Nephron (organoid): ENCODE measurements around the gene MAGI1.

Experiments
- H3K27ac Mint-ChIP-seq, 3 experiments: 2 replicates each; pipeline ENCODE4 v1.8.0; 2020; ENCODE audit warnings: mixed read lengths in 3 of 3, mild to moderate bottlenecking in 2 of 3, moderate library complexity in 1 of 3
- H3K27me3 Mint-ChIP-seq: 2 replicates; pipeline ENCODE4 v1.8.0; 2021; ENCODE audit warnings: low read depth, mild to moderate bottlenecking, moderate library complexity, mixed read lengths
- H3K36me3 Mint-ChIP-seq: 2 replicates; pipeline ENCODE4 v1.8.0; 2020; ENCODE audit warnings: low read depth, mixed read lengths
- H3K4me1 Mint-ChIP-seq: 2 replicates; pipeline ENCODE4 v1.8.0; 2020; ENCODE audit warnings: mixed read lengths
- H3K4me3 Mint-ChIP-seq, 3 experiments: 2 replicates each; pipeline ENCODE4 v1.8.0; 2020; ENCODE audit warnings: mild to moderate bottlenecking in 3 of 3, mixed read lengths in 3 of 3, moderate library complexity in 2 of 3
- H3K9me3 Mint-ChIP-seq: 2 replicates; pipeline ENCODE4 v1.8.0; 2020; ENCODE audit warnings: mixed read lengths
- CTCF ChIP-seq, 3 experiments: fragments of 200-600 bp; sonication (generic); IDR thresholded peaks; one replicate each; pipeline ENCODE4 v1.5.0; 2021; ENCODE audit warnings: antibody characterized with exemption in 3 of 3; ENCODE audit not compliant: unreplicated experiment in 3 of 3

MAGI1 gene

DNA sequence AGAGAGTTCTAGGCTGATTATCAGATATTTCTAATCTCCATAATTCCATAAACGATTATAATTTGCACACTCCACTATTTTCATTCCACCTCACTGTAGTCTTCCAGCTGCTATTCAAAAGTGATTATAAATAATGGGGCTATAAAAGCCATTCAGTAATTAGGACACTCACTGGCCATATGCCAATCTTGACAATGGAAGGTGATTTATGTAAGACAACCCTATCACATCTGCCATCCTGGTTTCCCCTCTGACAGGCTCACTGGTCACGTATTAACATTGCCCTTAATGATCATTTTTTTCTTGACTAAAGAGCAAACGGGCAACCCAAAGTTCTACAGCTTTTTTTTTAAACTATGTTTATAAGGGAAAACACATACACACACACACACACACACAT lies 402.4 kb downstream of the MAGI1 start:
- H3K4me1 Mint-ChIP-seq = peaks cover 20% of the 10 kb centered on the region
- H3K9me3 Mint-ChIP-seq = no peaks in the 10 kb centered on the region
- no peaks in the 10 kb centered on the region for H3K27me3 Mint-ChIP-seq
- no peak overlapping the region for H3K4me3 Mint-ChIP-seq
- H3K36me3 Mint-ChIP-seq = no peaks in the 10 kb centered on the region
- no peak overlapping the region for H3K27ac Mint-ChIP-seq
- no peak for TF ChIP-seq CTCF (IDR thresholded peaks at IDR 0.05; ENCODE audit: unreplicated experiment in 3 of 3)

- no peaks in the 10 kb centered on the region for H3K9me3 Mint-ChIP-seq
- H3K36me3 Mint-ChIP-seq = no peaks in the 10 kb centered on the region
Observed at GRCh38 chr3:65635657-65636056, 403.1 kb downstream of the MAGI1 start.

GRCh38 chr3:65633018-65633638 lies 405.6 kb downstream of the MAGI1 start:
- Mint-ChIP-seq H3K36me3 (no peaks in the 10 kb centered on the region), H3K4me3 (no peak overlapping the region), H3K9me3 (no peaks in the 10 kb centered on the region), H3K27ac (no peak overlapping the region), H3K27me3 (no peaks in the 10 kb centered on the region), H3K4me1 (peaks cover 19% of the 10 kb centered on the region)
- TF ChIP-seq CTCF (IDR thresholded peaks at IDR 0.05; ENCODE audit: unreplicated experiment in 3 of 3) = no peak

More at GRCh38 chr3:65635657-65636056, 403.1 kb downstream of the MAGI1 start:
- TF ChIP-seq CTCF (IDR thresholded peaks at IDR 0.05; ENCODE audit: unreplicated experiment in 3 of 3) = no peak
- H3K4me1 Mint-ChIP-seq = peaks cover 19% of the 10 kb centered on the region
- H3K27ac Mint-ChIP-seq = no peak overlapping the region
- no peak overlapping the region for H3K4me3 Mint-ChIP-seq
- H3K27me3 Mint-ChIP-seq = no peaks in the 10 kb centered on the region

DNA sequence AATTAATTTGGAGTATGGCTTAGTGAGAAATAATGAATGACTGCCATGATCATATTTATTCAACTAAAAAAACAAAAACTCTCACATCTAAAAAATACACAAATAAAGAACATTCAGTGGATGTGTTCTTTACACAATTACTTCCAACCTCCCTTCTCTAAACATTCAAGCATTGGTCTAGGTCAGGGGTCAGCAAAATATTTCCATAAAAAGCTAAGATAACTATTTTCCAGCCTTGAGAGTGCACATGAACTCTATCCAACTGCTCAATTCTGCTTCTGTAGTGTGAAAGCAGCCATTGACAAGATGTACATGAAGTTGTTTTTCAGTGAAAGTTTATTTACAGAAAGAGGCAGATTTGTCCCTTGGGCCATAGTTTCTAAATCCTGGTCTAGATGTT lies 406.3 kb downstream of the MAGI1 start:
- no peaks in the 10 kb centered on the region for H3K36me3 Mint-ChIP-seq
- no peak for TF ChIP-seq CTCF (IDR thresholded peaks at IDR 0.05; ENCODE audit: unreplicated experiment in 3 of 3)
- peaks cover 19% of the 10 kb centered on the region for H3K4me1 Mint-ChIP-seq
- H3K27me3 Mint-ChIP-seq = no peaks in the 10 kb centered on the region
- H3K9me3 Mint-ChIP-seq = no peaks in the 10 kb centered on the region
- no peak overlapping the region for H3K27ac Mint-ChIP-seq
- H3K4me3 Mint-ChIP-seq = no peak overlapping the region

DNA sequence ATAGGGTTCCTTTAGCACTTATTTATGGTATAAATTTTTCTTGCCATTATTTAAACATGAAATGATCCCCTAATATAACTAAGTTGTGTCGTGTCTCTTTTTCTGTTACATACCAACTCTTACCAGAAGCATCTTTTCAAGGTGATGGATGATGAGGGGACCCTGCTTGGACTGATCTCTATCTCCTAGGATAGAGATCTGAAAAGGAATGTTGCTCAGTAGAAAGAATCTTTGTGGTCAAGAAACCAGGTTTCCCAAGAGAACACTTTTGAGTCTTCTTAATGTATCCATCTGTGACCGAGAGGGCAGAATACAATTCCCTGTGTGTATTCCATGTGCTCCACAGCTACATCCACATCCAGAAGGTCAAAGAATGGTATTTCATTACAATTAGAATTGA lies 409.7 kb downstream of the MAGI1 start:
- no peaks in the 10 kb centered on the region for H3K9me3 Mint-ChIP-seq
- peaks cover 21% of the 10 kb centered on the region for H3K4me1 Mint-ChIP-seq
- no peak overlapping the region for H3K4me3 Mint-ChIP-seq
- H3K27ac Mint-ChIP-seq = no peak overlapping the region
- TF ChIP-seq CTCF (IDR thresholded peaks at IDR 0.05; ENCODE audit: unreplicated experiment in 3 of 3) = no peak
- H3K36me3 Mint-ChIP-seq = no peaks in the 10 kb centered on the region
- H3K27me3 Mint-ChIP-seq = no peaks in the 10 kb centered on the region

DNA sequence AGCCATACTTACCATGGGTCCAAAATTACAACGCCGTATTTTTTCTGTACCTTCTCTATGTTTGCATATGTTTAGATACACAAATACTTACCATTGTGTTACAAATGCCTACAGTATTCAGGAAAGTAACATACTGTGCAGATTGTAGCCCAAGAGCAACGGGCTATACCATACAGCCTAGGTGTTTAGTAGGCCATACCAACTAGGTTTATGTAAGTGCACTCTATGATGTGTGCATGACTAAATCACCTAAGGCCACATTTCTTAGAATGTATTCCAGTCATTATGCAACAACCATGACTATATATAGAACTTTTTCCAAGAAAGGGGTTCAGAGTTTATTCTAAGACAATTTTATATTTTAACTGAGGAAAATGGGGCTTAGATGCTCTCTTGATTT lies 411.7 kb downstream of the MAGI1 start:
- H3K4me1 Mint-ChIP-seq = peaks cover 16% of the 10 kb centered on the region
- no peak overlapping the region for H3K4me3 Mint-ChIP-seq
- no peaks in the 10 kb centered on the region for H3K9me3 Mint-ChIP-seq
- no peaks in the 10 kb centered on the region for H3K27me3 Mint-ChIP-seq
- TF ChIP-seq CTCF (IDR thresholded peaks at IDR 0.05; ENCODE audit: unreplicated experiment in 3 of 3) = no peak
- no peaks in the 10 kb centered on the region for H3K36me3 Mint-ChIP-seq
- no peak overlapping the region for H3K27ac Mint-ChIP-seq
